ENCODE measurements around the gene SEC63.
"Not testable (repeated sequence)": the region's sequence is repeated elsewhere in the genome, so short reads cannot be mapped to it uniquely, and the experiment has no call there.

SEC63 gene

DNA sequence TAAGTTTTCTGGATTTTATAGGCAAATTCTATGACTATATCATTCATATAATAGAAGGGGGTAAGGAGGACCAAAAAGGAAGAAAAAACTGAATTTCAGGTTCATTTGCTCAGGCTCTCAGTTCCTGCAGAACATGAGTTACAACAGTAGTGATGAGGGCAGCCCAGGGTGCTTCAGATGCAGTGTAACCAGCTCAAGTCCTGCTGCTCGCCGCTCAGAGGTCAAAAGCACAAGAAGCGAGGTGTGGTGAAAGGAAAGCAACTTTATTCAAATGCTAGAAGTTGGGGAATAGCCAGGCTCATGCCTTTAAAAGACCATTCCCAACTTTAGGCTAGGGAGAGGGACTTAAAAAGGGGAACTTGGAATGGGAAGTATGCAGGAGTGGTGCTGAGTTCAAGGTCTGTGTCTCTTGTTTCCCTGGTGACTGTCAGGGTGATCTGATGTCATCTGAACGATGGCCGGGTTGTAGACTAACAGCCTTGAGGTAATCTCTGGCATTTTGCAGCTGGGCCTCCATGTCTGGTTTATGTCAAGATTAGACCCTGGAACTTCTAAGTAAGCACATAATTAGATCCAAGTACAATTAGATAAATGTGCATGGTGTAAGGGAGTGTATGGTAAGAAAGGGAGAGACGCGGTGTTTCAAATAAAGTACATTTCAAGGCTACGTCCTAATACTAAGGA is 14.5 kb upstream of the SEC63 start:
- DNase-seq = no peak

DNA sequence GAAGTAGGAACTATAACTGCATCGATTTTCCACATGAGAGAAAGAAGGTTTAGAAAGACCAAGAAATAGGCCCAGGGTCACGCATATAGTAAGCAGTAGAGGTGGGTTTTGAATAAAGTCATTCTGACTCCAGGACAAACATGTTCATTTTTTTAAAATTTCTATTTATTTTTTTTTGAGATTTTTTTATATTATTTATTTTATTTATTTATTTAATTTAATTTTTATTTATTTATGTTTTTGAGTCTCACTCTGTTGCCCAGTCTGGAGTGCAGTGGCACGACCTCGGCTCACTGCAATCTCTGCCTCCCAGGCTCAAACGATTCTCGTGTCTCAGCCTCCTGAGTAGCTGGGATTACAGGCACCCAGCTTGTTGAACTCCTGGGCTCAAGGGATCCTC is 13.2 kb upstream of the SEC63 start:
- no peak for DNase-seq

GRCh38 chr6:107970255-107970654 is 12.2 kb upstream of the SEC63 start:
- DNase-seq = no peak

DNA sequence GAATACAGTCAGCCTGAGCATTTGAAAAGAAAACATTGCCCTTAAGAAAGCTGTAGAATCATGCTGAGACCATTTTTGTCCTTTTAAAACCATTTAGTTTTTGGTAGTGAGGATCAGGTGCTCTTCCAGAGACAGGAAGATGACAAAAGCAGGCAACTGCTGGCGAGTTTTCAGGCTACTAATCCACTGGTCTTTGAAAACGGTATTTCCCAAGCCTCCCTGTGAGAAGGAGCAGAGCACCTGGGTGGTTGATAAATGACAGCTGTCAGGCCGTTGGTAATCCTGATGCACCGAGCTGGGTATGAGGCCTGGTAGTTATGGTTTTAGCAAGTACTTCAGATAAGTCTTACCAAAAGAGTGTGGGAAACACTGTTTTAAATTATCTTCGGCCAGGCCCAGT is 10.1 kb upstream of the SEC63 start:
- DNase-seq = no peak

DNA sequence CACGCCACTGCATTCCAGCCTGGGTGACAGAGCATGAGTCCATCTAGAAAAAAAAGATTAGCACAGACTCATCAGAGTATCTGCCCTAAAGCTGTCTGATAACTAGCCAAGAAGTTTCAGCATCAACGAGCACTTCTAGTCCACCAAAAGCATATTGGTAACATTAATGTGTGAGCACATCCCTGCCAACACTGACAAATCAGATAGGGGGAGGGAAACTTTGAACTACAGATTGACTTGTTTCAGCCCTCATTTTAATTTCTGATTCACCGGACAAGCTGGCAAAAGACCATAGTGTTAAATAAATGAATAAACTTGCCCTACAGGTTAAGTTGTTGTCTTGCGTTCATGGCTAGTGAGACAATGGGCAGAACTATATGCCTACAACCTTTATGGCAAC is 7.7 kb upstream of the SEC63 start:
- DNase-seq = no peak

DNA sequence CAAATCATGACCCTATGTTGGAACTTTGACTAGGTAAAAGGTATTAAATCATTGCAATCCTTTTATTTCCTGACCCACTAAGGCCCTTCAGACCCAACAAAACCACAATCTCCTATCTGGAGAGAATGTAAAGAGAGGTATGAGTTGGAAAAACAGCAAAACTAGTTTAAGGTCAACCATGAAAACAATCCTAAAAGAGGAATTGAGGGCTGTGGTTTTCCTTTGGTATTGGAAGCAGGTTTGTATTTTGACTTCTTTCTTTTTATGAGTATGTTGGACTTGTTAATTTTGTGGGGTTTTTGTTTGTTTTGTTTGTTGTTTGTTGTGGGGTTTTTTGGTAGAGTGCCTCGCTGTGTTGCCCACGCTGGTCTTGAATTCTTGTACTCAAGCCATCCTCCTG is 4.7 kb upstream of the SEC63 start:
- no peak for DNase-seq

GRCh38 chr6:107959392-107959791 is 1.4 kb upstream of the SEC63 start:
- no peak for DNase-seq

GRCh38 chr6:107958689-107959362 is 818 bp upstream of the SEC63 start:
- DNase-seq = not testable (repeated sequence)

- peak; percentile 75 for DNase-seq
Measured at GRCh38 chr6:107957308-107957908, 600 bp downstream of the SEC63 start.

DNA sequence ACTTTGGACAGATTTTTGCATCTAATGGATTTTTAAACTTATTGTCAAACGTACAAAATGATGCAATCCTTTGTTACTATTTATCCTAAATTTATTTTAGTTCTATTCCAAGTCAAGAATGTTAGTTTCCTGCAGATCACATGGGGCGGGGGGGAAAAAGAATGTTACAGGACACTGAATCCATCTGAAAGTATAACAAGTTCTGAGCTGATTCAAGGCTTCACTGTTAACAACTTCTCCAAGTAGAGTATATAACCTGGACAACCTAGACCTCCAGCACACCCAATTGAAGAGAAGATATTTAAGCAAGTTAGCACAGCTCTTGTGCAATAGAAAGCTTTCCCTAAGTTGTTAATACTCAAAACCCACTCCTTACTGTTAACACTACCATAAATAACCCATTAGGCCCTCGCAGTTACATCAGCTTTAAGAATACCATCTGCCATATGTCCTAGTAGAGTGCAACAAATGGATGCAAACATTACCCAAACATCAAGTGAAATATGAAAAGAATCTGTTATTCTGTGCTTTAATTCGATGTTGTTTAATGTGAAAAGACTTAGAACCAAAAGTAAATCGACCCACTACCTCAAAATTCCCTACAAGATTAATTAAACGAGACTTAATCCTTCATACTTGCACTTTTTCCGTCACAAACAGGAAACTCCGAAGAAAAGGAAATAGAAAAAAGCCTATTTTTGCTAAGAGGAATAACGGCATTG is 1.3 kb downstream of the SEC63 start:
- DNase-seq = no peak

DNA sequence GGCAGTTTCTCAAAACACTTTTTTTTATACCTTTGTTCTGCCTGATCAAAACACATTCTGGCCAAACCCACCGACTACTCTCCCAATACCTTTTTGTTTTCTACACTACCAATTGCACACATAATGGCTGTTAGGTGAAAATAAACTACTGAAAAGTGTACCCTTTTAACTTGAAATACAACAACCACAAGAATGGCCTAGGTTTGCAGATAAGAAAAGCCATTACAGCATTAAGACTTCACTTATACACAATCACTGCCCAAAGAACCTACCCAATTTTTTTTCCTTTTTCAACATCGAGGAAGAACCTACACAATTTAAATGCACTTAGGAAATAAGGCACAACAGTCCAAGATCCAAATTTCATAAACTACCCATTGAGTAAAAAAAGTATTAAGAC is 1.8 kb downstream of the SEC63 start:
- no peak for DNase-seq

DNA sequence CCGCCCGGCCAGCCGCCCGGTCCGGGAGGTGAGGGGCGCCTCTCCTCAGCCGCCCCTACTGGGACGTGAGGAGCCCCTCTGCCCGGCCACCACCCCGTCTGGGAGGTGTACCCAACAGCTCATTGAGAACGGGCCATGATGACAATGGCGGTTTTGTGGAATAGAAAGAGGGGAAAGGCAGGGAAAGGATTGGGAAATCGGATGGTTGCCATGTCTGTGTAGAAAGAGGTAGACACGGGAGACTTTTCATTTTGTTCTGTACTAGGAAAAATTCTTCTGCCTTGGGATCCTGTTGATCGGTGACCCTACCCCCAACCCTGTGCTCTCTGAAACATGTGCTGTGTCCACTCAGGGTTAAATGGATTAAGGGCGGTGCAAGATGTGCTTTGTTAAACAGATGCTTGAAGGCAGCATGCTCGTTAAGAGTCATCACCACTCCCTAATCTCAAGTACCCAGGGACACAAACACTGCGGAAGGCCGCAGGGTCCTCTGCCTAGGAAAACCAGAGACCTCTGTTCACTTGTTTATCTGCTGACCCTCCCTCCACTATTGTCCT is 4.1 kb downstream of the SEC63 start:
- not testable (repeated sequence) for DNase-seq

DNA sequence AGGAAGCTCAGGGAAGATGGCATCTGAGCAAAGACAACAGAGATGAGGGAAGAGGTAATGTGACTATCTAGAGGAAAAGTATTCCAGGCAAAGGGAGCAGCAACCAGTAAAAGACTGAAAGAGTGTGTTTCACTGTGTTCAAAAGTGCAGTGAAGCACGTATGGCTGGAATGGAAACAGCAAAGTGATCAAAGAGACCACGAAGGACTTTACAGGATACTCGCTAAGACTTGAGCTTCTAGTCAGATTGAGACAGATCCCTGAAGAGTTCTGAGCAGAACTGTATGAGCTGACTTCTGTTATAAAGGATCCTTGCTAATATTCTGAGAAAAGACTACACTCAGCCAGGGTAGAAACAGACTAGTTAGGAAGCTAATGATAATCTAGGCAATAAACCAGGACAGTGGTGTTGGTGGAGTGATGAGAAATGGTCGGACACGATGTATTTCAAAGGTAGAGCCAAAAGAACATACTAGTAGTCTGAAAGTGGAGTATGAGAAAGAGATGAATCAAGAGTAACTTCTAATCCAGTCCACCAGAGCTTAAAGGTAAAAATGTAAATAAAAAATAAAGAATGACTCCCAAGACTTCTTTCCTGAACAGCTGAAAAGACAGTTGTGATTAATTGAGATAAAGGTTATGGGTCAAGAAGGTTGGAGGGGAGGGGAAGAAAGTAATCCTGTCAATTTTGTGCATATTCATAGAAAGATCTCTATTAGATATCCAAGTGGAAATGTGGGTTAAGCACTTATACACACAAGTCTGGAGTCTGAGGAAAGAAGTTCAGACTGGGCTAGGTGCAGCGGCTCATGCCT is 14.2 kb downstream of the SEC63 start:
- DNase-seq = no peak

- no peak for DNase-seq
Measured at GRCh38 chr6:107942142-107942541, 15.9 kb downstream of the SEC63 start.

- no peak for DNase-seq
Measured at GRCh38 chr6:107941627-107942026, 16.4 kb downstream of the SEC63 start.

GRCh38 chr6:107941199-107941598 is 16.8 kb downstream of the SEC63 start:
- DNase-seq = no peak

DNA sequence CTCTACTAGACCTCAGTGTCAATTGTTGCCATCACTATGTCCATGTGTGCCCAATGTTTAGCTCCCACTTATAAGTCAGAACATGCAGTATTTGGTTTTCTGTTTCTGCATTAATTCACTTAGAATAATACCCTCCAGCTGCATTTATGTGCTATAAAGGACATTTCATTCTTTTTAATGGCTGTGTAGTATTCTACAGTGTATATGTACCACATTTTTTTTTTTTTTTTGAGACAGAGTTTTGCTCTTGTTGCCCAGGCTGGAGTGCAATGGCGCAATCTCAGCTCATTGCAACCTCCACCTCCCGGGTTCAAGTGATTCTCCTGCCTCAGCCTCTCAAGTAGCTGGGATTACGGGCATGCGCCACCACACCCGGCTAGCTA is 21.1 kb downstream of the SEC63 start:
- not testable (repeated sequence) for DNase-seq

DNA sequence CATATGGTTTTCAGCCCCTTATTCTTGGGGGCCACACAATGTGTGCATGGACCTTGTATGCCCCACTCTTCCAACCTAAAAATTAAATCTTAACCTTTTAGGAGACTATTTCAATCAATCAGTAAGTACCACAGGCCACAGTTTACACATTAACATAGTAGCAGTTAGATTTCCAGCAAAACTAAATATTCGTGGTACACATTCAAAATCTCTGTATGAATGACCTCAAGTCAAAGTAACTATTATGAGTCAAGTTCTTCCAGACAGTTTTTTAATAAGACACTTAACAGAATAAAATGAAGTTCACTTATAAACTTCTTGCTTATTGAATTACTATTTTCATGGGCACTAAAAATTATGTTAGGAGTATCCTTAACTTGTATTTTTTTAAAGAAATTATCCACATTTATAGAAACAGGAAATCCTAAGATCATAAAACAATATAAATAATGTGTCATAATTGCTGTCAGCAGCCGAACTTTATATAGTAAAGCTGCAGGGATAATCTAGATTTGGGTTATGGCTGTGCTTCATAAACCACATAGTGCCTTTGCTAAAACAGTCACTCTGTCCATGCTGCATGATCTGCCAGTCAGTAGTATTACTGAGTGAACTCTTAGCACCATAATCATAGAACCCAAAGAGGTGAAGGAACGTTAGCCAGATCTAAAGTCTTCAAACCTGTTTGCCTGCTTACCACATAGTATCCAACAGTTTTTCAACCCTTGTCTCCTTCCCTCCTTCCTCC is 21.7 kb downstream of the SEC63 start:
- no peak for DNase-seq

- DNase-seq = not testable (repeated sequence)
Measured at GRCh38 chr6:107934229-107934628, 23.8 kb downstream of the SEC63 start.

GRCh38 chr6:107932580-107932979 is 25.4 kb downstream of the SEC63 start:
- no peak for DNase-seq

GRCh38 chr6:107931894-107932293 is 26.1 kb downstream of the SEC63 start:
- DNase-seq = no peak

DNA sequence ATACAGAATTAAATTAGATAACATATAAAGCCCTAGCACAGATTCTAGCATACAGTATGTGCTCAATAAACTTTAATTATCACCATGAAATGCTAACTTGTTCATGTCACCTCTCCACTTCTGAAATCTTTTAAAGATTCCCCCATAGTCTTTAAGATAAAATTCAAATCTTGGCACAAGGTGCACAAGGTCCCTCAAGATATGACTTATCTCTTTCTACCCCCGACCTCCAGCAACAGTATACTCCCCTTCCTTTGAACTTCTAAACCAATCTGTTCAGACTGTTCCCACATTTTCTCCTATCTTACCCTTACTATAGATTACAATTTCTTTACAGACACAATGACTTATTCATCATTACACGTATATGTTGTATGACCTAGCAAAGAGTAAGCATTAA is 29.0 kb downstream of the SEC63 start:
- DNase-seq = no peak
